ENCODE results near the gene FAM210A. TPM values are rescaled to one million over a fixed set of nuclear protein-coding genes. Genes with fewer than 3 reads are reported as not detected.
A peak's percentile ranks its signal among the peaks of the same experiment; 100 is the strongest.

The FAM210A gene
- total and polyA plus RNA-seq, 7 experiments from 2014 or later, result 5.9 to 31.5 (median 8.3) TPM

- ChIA-PET CTCF (interaction anchor here (1.0 to 2.8 kb wide), 3 partner anchors 56 to 397 kb away, joined by 3 to 12 read pairs (median 4); no protein-coding TSS in a partner anchor), POLR2A (interaction anchor here (1.4 kb wide), 1 partner anchor 10 kb away, joined by 3 read pairs; no protein-coding TSS in a partner anchor)
- no peak overlapping the region for H3K4me3 ChIP-seq (ENCODE audit: low read length)
- H3K27ac Mint-ChIP-seq, result peak overlapping the region in 6 of 9 donors; percentile 51 to 96 (median 70)
- H3K27ac ChIP-seq (ENCODE audit: low read depth, low read length), result no peak overlapping the region
- H3K27me3 ChIP-seq (ENCODE audit: control insufficient read depth in 2 of 2, insufficient read depth in 2 of 2, low read length in 2 of 2), result no peaks in the 10 kb centered on the region
- no peaks in the 10 kb centered on the region for H3K36me3 ChIP-seq (ENCODE audit: control insufficient read depth in 2 of 3, insufficient read depth in 3 of 3, low read length in 3 of 3)
- DNase-seq (peak in 1 of 9 donors; percentile 15), ATAC-seq (no peak)
- H3K4me1 ChIP-seq (ENCODE audit: control insufficient read depth in 2 of 2, insufficient read depth in 2 of 2, low read length in 2 of 2), result peaks cover 34 to 42% of the 10 kb centered on the region in 2 donors
- H3K9me3 Mint-ChIP-seq, result no peaks in the 10 kb centered on the region
- H3K4me1 Mint-ChIP-seq, result peaks cover 56 to 90% (median 70%) of the 10 kb centered on the region in 7 donors
- peak overlapping the region; percentile 31 to 97 (median 84) for H3K4me3 Mint-ChIP-seq
- no peaks in the 10 kb centered on the region for H3K9me3 ChIP-seq (ENCODE audit: control insufficient read depth in 2 of 3, low read length in 3 of 3)
- no peaks in the 10 kb centered on the region for H3K27me3 Mint-ChIP-seq
- H3K36me3 Mint-ChIP-seq, result peaks cover 0 to 14% (median 0%) of the 10 kb centered on the region in 5 donors
- intact Hi-C loops (cut with micrococcal nuclease), result loop anchor here (2.0 to 10.0 kb wide), 11 partner anchors 17 to 912 kb away; partner anchors contain the start of genes CEP192 (in 1 of the 2), CEP76 (in 1 of the 2), FAM210A (in 1 of the 2) and PSMG2 (in 1 of the 2)
Measured at GRCh38 chr18:13613591-13614501, 112.5 kb downstream of the FAM210A start.

Other genes starting within 250 kb of the FAM210A start
- 100 to 1,000 TPM in 1 of 5 experiments, 10 to 100 TPM in 4; 47.0 to 101 (median 53.7) TPM for gene RNMT, start 115 bp upstream of the FAM210A start, total RNA-seq
- 10 to 100 TPM; 35.1 to 81.3 TPM for gene RNMT, start 115 bp upstream of the FAM210A start, polyA plus RNA-seq
- gene MC5R, start 97.6 kb upstream of the FAM210A start, total RNA-seq, result not detected
- gene MC5R, start 97.6 kb upstream of the FAM210A start, polyA plus RNA-seq, result not detected
- not detected for gene MC2R, start 189.0 kb upstream of the FAM210A start, total RNA-seq
- not detected for gene MC2R, start 189.0 kb upstream of the FAM210A start, polyA plus RNA-seq

Measured in naive thymus-derived CD4-positive, alpha-beta T cell (primary cell).